H9 (cell line): ENCODE measurements around the gene KCNA2. TPM values are rescaled to one million over a fixed set of nuclear protein-coding genes. Genes with fewer than 3 reads are reported as not detected.

Experiments
- DNase-seq: peaks from one replicate; pipeline ENCODE4 v3.0.0-alpha.2; 2017
- H2AFZ ChIP-seq: one replicate; pipeline ENCODE4 v1.6.1; 2013; ENCODE audit warnings: mild to moderate bottlenecking, low read length, control low read depth, moderate library complexity
- H2AK5ac ChIP-seq: 2 replicates; pipeline ENCODE4 v1.6.1; 2013; ENCODE audit warnings: low read length, control low read depth, mixed read lengths; ENCODE audit not compliant: insufficient read length
- H2BK120ac ChIP-seq: one replicate; pipeline ENCODE4 v1.6.1; 2013; ENCODE audit warnings: low read depth, mild to moderate bottlenecking, low read length, control low read depth, inconsistent platforms; ENCODE audit not compliant: poor library complexity, severe bottlenecking
- H2BK12ac ChIP-seq: 2 replicates; pipeline ENCODE4 v1.6.1; 2013; ENCODE audit warnings: low read length, control low read depth, mixed read lengths, low read depth; ENCODE audit not compliant: insufficient read length
- H2BK15ac ChIP-seq: 2 replicates; pipeline ENCODE4 v1.6.1; 2013; ENCODE audit warnings: low read depth, low read length, control low read depth
- H2BK20ac ChIP-seq: one replicate; pipeline ENCODE4 v1.6.1; 2013; ENCODE audit warnings: low read depth, mild to moderate bottlenecking, low read length, control low read depth, inconsistent platforms; ENCODE audit not compliant: poor library complexity, severe bottlenecking
- H2BK5ac ChIP-seq: 2 replicates; pipeline ENCODE4 v1.6.1; 2013; ENCODE audit warnings: low read length, control low read depth, mixed read lengths; ENCODE audit not compliant: insufficient read length
- H3K14ac ChIP-seq: 2 replicates; pipeline ENCODE4 v1.6.1; 2013; ENCODE audit warnings: low read length, control low read depth; ENCODE audit not compliant: insufficient read depth
- H3K18ac ChIP-seq: 2 replicates; pipeline ENCODE4 v1.6.1; 2013; ENCODE audit warnings: low read depth, mild to moderate bottlenecking, mixed read lengths, low read length, control low read depth; ENCODE audit not compliant: insufficient read length
- H3K23ac ChIP-seq: 2 replicates; pipeline ENCODE4 v1.6.1; 2013; ENCODE audit warnings: low read length, control low read depth, mixed read lengths, low read depth; ENCODE audit not compliant: insufficient read length
- H3K23me2 ChIP-seq: 2 replicates; pipeline ENCODE4 v1.6.1; 2013; ENCODE audit warnings: low read depth, mild to moderate bottlenecking, mixed read lengths, low read length, control low read depth; ENCODE audit not compliant: insufficient read length, poor library complexity, severe bottlenecking
- H3K27ac ChIP-seq: 2 replicates; pipeline ENCODE4 v1.5.1; 2013; ENCODE audit warnings: low read length, control low read depth, mixed read lengths, low read depth; ENCODE audit not compliant: insufficient read length
- H3K27me3 ChIP-seq: 2 replicates; pipeline ENCODE4 v1.6.1; 2013; ENCODE audit warnings: low read length, control low read depth, inconsistent platforms; ENCODE audit not compliant: insufficient read depth
- H3K4ac ChIP-seq: 2 replicates; pipeline ENCODE4 v1.6.1; 2013; ENCODE audit warnings: low read depth, mild to moderate bottlenecking, control low read depth, inconsistent platforms, low read length, moderate library complexity
- H3K4me1 ChIP-seq: 2 replicates; pipeline ENCODE4 v1.6.1; 2013; ENCODE audit warnings: low read length, control low read depth, inconsistent platforms; ENCODE audit not compliant: insufficient read depth
- H3K4me2 ChIP-seq: 2 replicates; pipeline ENCODE4 v1.6.1; 2013; ENCODE audit warnings: low read length, control low read depth, mixed read lengths; ENCODE audit not compliant: insufficient read length, insufficient read depth
- H3K56ac ChIP-seq: 2 replicates; pipeline ENCODE4 v1.6.1; 2013; ENCODE audit warnings: low read depth, mild to moderate bottlenecking, mixed read lengths, low read length, control low read depth; ENCODE audit not compliant: insufficient read length
- H3K79me1 ChIP-seq: 2 replicates; pipeline ENCODE4 v1.6.1; 2013; ENCODE audit warnings: low read depth, mild to moderate bottlenecking, moderate library complexity, low read length, control low read depth, inconsistent platforms; ENCODE audit not compliant: insufficient read depth, poor library complexity, severe bottlenecking
- H3K79me2 ChIP-seq: 2 replicates; pipeline ENCODE4 v1.6.1; 2013; ENCODE audit warnings: low read length, control low read depth, inconsistent platforms; ENCODE audit not compliant: insufficient read depth
- H3K9ac ChIP-seq: 2 replicates; pipeline ENCODE4 v1.6.1; 2013; ENCODE audit warnings: low read length, control low read depth, mixed read lengths; ENCODE audit not compliant: insufficient read length; ENCODE audit errors: extremely low read depth
- H3K9me3 ChIP-seq: one replicate; pipeline ENCODE4 v1.6.1; 2013; ENCODE audit warnings: low read depth, low read length, inconsistent platforms; ENCODE audit not compliant: control insufficient read depth
- H3T11ph ChIP-seq: one replicate; pipeline ENCODE4 v1.6.1; 2013; ENCODE audit warnings: mild to moderate bottlenecking, low read length, control low read depth, inconsistent platforms
- H4K20me1 ChIP-seq: one replicate; pipeline ENCODE4 v1.6.1; 2013; ENCODE audit not compliant: control insufficient read depth, insufficient read length, insufficient read depth
- H4K5ac ChIP-seq: 2 replicates; pipeline ENCODE4 v1.6.1; 2013; ENCODE audit warnings: low read depth, mild to moderate bottlenecking, mixed read lengths, low read length, control low read depth; ENCODE audit not compliant: insufficient read length
- H4K8ac ChIP-seq: replicated peaks from 2 replicates; pipeline ENCODE4 v1.6.1; 2013; ENCODE audit warnings: low read length, control low read depth, mixed read lengths, low read depth; ENCODE audit not compliant: insufficient read length
- H4K91ac ChIP-seq: 2 replicates; pipeline ENCODE4 v1.6.1; 2013; ENCODE audit warnings: low read depth, mild to moderate bottlenecking, moderate library complexity, mixed read lengths, low read length, control low read depth; ENCODE audit not compliant: insufficient read length
- H3K27ac Mint-ChIP-seq, 3 experiments: 2 replicates in 2 of 3; 3 replicates in 1 of 3; pipeline ENCODE4 v1.8.0; 2020 to 2021; ENCODE audit warnings: mixed read lengths in 3 of 3, mild to moderate bottlenecking in 1 of 3, moderate library complexity in 1 of 3
- H3K27me3 Mint-ChIP-seq: 2 replicates; pipeline ENCODE4 v1.8.0; 2021; ENCODE audit warnings: low read depth, mild to moderate bottlenecking, moderate library complexity, mixed read lengths
- H3K36me3 Mint-ChIP-seq, 3 experiments: 2 replicates in 2 of 3; 3 replicates in 1 of 3; pipeline ENCODE4 v1.8.0; 2020 to 2021; ENCODE audit warnings: low read depth in 3 of 3, mixed read lengths in 3 of 3; ENCODE audit not compliant: insufficient read depth in 1 of 3
- H3K4me1 Mint-ChIP-seq, 2 experiments: 2 replicates each; pipeline ENCODE4 v1.8.0; 2020; ENCODE audit warnings: mixed read lengths in 2 of 2
- H3K4me3 Mint-ChIP-seq, 2 experiments: 2 replicates in 1 of 2; 3 replicates in 1 of 2; pipeline ENCODE4 v1.8.0; 2020 to 2021; ENCODE audit warnings: mild to moderate bottlenecking in 2 of 2, mixed read lengths in 2 of 2, moderate library complexity in 1 of 2
- H3K9me3 Mint-ChIP-seq, 2 experiments: 2 replicates in 1 of 2; 3 replicates in 1 of 2; pipeline ENCODE4 v1.8.0; 2020; ENCODE audit warnings: mild to moderate bottlenecking in 2 of 2, mixed read lengths in 2 of 2, moderate library complexity in 1 of 2
- WGBS: extraction: QIAGEN DNeasy Blood & Tissue Kit; methylation state at CpG from one replicate; pipeline ENCODE4 v1.1.7; 2013; ENCODE audit warnings: missing lambda C conversion rate, low lambda C conversion rate, mixed read lengths; ENCODE audit not compliant: insufficient read length; ENCODE audit errors: extremely low coverage; 5-methylcytosine and 5-hydroxymethylcytosine counted together
- total RNA-seq: library from RNA; stranded (reverse); gene quantifications from 2 replicates; pipeline ENCODE4 v1.2.1, GENCODE V29; 2021
- TF ChIP-seq, protein P1 (sequence below): fragments of 200-600 bp; sonication (generic); conservative IDR thresholded peaks from 3 replicates; pipeline ENCODE4 v1.8.0; 2021; ENCODE audit warnings: antibody characterized with exemption, mild to moderate bottlenecking

Gene KCNA2
- total RNA-seq, 1 experiment from 2014 or later, result 0.33 TPM

DNA sequence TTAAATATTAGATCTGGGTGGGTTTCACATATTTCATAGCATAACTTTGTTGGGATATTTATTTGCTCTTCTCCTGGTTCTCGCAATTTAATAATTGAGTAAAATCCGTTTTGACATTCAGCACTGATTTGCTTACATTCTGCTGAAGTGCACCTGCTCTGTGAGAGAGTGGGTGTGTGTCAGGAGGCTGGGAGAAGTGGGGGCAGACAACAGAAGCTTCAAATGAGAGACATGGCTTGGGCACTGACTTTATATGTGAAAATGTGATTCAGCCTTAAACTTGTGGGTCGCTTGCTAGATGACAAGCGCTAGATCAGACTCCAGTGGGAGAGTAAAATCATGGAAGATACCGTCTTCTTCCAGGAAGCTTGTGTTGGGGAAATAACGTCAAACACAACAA is 32.4 kb upstream of the KCNA2 start:
- H3K36me3 Mint-ChIP-seq, result no peaks in the 10 kb centered on the region
- H3K27ac ChIP-seq, result no peak overlapping the region
- H3T11ph ChIP-seq, result no peak overlapping the region
- no CpG with 5 or more reads among the region's 6 CpGs for WGBS
- H4K20me1 ChIP-seq, result no peaks in the 10 kb centered on the region
- H2BK120ac ChIP-seq, result no peak overlapping the region
- H3K9me3 Mint-ChIP-seq, result no peaks in the 10 kb centered on the region
- H2BK5ac ChIP-seq, result no peak overlapping the region
- H2BK12ac ChIP-seq, result no peak overlapping the region
- no peak overlapping the region for H3K9ac ChIP-seq
- H4K8ac ChIP-seq, result no peak overlapping the region
- no peak overlapping the region for H4K5ac ChIP-seq
- TF ChIP-seq, protein P1, sequence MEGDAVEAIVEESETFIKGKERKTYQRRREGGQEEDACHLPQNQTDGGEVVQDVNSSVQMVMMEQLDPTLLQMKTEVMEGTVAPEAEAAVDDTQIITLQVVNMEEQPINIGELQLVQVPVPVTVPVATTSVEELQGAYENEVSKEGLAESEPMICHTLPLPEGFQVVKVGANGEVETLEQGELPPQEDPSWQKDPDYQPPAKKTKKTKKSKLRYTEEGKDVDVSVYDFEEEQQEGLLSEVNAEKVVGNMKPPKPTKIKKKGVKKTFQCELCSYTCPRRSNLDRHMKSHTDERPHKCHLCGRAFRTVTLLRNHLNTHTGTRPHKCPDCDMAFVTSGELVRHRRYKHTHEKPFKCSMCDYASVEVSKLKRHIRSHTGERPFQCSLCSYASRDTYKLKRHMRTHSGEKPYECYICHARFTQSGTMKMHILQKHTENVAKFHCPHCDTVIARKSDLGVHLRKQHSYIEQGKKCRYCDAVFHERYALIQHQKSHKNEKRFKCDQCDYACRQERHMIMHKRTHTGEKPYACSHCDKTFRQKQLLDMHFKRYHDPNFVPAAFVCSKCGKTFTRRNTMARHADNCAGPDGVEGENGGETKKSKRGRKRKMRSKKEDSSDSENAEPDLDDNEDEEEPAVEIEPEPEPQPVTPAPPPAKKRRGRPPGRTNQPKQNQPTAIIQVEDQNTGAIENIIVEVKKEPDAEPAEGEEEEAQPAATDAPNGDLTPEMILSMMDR, result no peak
- no peaks in the 10 kb centered on the region for H3K79me1 ChIP-seq
- no peak overlapping the region for H2BK20ac ChIP-seq
- no peak overlapping the region for H2AFZ ChIP-seq
- no peak overlapping the region for H2AK5ac ChIP-seq
- H2BK15ac ChIP-seq, result no peak overlapping the region
- no peaks in the 10 kb centered on the region for H3K4me1 ChIP-seq
- H3K4me2 ChIP-seq, result no peak overlapping the region
- H4K91ac ChIP-seq, result no peak overlapping the region
- H3K9me3 ChIP-seq, result no peaks in the 10 kb centered on the region
- H3K4ac ChIP-seq, result no peak overlapping the region
- no peaks in the 10 kb centered on the region for H3K79me2 ChIP-seq
- DNase-seq, result no peak
- H3K4me1 Mint-ChIP-seq, result no peaks in the 10 kb centered on the region
- peaks cover 14% of the 10 kb centered on the region for H3K27me3 Mint-ChIP-seq
- H3K23ac ChIP-seq, result no peak overlapping the region
- no peak overlapping the region for H3K4me3 Mint-ChIP-seq
- no peak overlapping the region for H3K27ac Mint-ChIP-seq
- no peak overlapping the region for H3K18ac ChIP-seq
- no peaks in the 10 kb centered on the region for H3K23me2 ChIP-seq
- no peak overlapping the region for H3K14ac ChIP-seq
- no peaks in the 10 kb centered on the region for H3K27me3 ChIP-seq
- H3K56ac ChIP-seq, result no peak overlapping the region
